Lower leg skin (tissue), 4 donors: ENCODE measurements around the gene PTPRN2. TPM values are rescaled to one million over a fixed set of nuclear protein-coding genes. Genes with fewer than 3 reads are reported as not detected.

Source experiments
- DNase-seq, 2 donors: peaks; one replicate each; pipeline ENCODE4 v3.0.0-alpha.2; 2019; ENCODE audit warnings: low spot score in 2 of 2
- H3K4me3 ChIP-seq: fragments of 200-600 bp; sonication (generic); 2 replicates; pipeline ENCODE4 v1.5.1; 2017; ENCODE audit warnings: mild to moderate bottlenecking, low read depth; ENCODE audit not compliant: poor library complexity, severe bottlenecking
- POLR2A ChIP-seq, 2 donors: fragments of 450-650 bp; IDR thresholded peaks; one replicate each; pipeline ENCODE4 v1.6.1; 2016 to 2017; ENCODE audit warnings: antibody characterized with exemption in 2 of 2, mild to moderate bottlenecking in 1 of 2, moderate library complexity in 1 of 2
- WGBS, 2 donors: methylation state at CpG; one replicate each; pipeline ENCODE4 v1.1.5; 2018; 5-methylcytosine and 5-hydroxymethylcytosine counted together
- intact Hi-C: fragments of 100-400 bp; cut with DNase I; formaldehyde crosslinking; loops from one replicate; pipeline ENCODE4 v1.15.0; 2023; ENCODE audit warnings: low total_unique reads
- total RNA-seq, 4 donors: library from RNA; depleted of rRNA; stranded (reverse); fragments of >200 nt; gene quantifications; one replicate each; pipeline ENCODE4 v1.1.0, GENCODE V29; 2016
- TF ChIP-seq, protein P1 (sequence below), 3 donors: fragments of 450-650 bp; IDR thresholded peaks; one replicate each; pipeline ENCODE4 v1.5.1; 2016; ENCODE audit warnings: antibody characterized with exemption in 3 of 3, mild to moderate bottlenecking in 3 of 3, moderate library complexity in 2 of 3

Gene PTPRN2
- total RNA-seq, 4 donors from 2014 or later = 0.11 to 1.6 (median 0.92) TPM

DNA sequence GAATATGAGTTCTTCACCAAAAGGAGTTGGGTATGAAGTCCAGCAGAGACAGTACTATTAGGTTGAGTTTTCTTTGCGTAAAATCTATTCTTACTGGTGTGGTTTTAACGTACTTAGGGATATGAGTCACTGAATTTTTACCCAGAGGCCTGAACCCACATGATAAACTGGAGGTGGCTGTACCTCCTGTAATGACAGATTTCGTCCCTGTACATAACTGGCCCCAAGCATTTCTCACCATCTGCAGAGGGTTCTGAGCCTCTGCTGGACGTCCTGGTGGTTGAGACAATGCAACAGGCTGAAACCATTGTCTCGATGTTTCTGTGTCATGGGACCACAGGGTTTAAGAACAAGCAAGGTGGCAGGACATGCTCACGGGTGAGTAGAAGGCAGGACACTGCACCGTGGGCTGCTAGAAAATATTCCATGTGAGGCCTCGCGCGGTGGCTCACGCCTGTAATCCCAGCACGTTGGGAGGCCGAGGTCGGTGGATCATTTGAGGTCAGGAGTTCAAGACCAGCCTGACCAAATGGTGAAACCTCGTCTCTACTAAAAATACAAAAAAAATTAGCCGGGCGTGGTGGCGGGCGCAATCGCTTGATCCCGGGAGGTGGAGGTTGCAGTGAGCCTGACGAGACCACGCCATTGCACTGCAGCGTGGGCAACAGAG lies 1017.0 kb downstream of the PTPRN2 start:
- 90 to 91% methylated on average over 24 of the region's 24 CpGs for WGBS, 2 donors
- intact Hi-C loops = no loop called here

DNA sequence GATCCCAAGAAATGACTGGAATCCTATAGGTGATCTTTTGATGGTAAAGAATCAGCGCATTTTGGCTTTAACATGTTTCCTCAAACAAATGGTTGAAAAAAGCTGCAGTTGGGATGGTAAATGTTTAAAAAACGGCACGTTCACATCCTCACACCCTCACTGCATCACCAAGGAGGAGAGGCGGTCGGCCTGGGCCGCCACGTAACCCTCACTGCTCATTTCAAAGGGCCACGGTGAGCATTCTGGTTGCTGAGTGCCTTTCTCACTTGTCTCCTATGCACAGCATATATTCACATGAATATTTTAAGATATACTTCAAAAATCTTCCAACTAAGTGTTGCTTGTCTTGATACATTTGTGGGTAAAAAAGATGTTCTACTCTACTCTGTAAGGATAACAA lies 1017.7 kb downstream of the PTPRN2 start:
- DNase-seq = no peak
- no peak overlapping the region for H3K4me3 ChIP-seq
- 90 to 92% methylated on average over 8 of the region's 8 CpGs for WGBS, 2 donors
- intact Hi-C loops = no loop called here
- no peak for TF ChIP-seq POLR2A (IDR thresholded peaks at IDR 0.05)
- TF ChIP-seq, protein P1, sequence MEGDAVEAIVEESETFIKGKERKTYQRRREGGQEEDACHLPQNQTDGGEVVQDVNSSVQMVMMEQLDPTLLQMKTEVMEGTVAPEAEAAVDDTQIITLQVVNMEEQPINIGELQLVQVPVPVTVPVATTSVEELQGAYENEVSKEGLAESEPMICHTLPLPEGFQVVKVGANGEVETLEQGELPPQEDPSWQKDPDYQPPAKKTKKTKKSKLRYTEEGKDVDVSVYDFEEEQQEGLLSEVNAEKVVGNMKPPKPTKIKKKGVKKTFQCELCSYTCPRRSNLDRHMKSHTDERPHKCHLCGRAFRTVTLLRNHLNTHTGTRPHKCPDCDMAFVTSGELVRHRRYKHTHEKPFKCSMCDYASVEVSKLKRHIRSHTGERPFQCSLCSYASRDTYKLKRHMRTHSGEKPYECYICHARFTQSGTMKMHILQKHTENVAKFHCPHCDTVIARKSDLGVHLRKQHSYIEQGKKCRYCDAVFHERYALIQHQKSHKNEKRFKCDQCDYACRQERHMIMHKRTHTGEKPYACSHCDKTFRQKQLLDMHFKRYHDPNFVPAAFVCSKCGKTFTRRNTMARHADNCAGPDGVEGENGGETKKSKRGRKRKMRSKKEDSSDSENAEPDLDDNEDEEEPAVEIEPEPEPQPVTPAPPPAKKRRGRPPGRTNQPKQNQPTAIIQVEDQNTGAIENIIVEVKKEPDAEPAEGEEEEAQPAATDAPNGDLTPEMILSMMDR (IDR thresholded peaks at IDR 0.05) = no peak

More for the DNA sequence above, 1017.0 kb downstream of the PTPRN2 start:
- no peak for DNase-seq
- TF ChIP-seq, protein P1 (IDR thresholded peaks at IDR 0.05) = no peak
- TF ChIP-seq POLR2A (IDR thresholded peaks at IDR 0.05) = no peak
- no peak overlapping the region for H3K4me3 ChIP-seq

- intact Hi-C loops = no loop called here
These were observed 1018.6 kb downstream of the PTPRN2 start for GRCh38 chr7:157568770-157569584.

GRCh38 chr7:157568106-157568769 lies 1019.4 kb downstream of the PTPRN2 start:
- peak overlapping the region; percentile 18 for H3K4me3 ChIP-seq
- no peak for DNase-seq
- 37 to 50% methylated on average over 23 to 25 of the region's 25 CpGs for WGBS, 2 donors
- TF ChIP-seq, protein P1 (IDR thresholded peaks at IDR 0.05) = no peak
- TF ChIP-seq POLR2A (IDR thresholded peaks at IDR 0.05) = no peak
- intact Hi-C loops = no loop called here

More at GRCh38 chr7:157568770-157569584, 1018.6 kb downstream of the PTPRN2 start:
- DNase-seq = peak in 1 of 2 donors; percentile 19
- H3K4me3 ChIP-seq = peak overlapping the region; percentile 18
- TF ChIP-seq POLR2A (IDR thresholded peaks at IDR 0.05) = no peak
- TF ChIP-seq, protein P1 (IDR thresholded peaks at IDR 0.05) = no peak
- WGBS, 2 donors = 11 to 13% methylated on average over 35 of the region's 35 CpGs

GRCh38 chr7:157567666-157568065 lies 1020.0 kb downstream of the PTPRN2 start:
- no peak for TF ChIP-seq POLR2A (IDR thresholded peaks at IDR 0.05)
- TF ChIP-seq, protein P1 (IDR thresholded peaks at IDR 0.05) = no peak
- WGBS, 2 donors = 92 to 95% methylated on average over 10 of the region's 10 CpGs
- DNase-seq = no peak
- no peak overlapping the region for H3K4me3 ChIP-seq
- intact Hi-C loops = no loop called here
